HG02852 (cell line): ENCODE measurements around the gene DMBX1.

ENCODE experiments used
- ATAC-seq: cut with Tn5 transposase; IDR thresholded peaks from one replicate; pipeline ENCODE4 v1.9.1; 2021; ENCODE audit warnings: mild to moderate bottlenecking, moderate library complexity; ENCODE audit not compliant: unreplicated experiment

Gene DMBX1

DNA sequence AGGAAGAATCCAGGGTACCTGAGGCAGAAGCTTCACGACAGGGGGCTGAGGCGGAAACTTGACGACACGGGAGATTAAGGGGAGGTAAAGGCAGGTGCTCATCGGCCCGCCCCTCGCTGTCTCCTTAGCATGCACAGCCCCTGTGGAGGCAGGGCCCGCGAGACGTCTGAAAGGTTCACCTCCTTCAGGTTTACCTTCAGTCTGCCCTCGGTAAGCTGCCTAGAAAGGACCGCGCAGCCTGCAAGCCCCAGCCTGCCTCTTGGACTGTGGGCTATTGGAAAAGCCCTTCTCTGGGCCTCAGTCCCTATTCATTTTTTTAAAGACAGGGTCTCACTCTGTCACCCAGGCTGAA is 33.3 kb downstream of the DMBX1 start:
- no peak for ATAC-seq

DNA sequence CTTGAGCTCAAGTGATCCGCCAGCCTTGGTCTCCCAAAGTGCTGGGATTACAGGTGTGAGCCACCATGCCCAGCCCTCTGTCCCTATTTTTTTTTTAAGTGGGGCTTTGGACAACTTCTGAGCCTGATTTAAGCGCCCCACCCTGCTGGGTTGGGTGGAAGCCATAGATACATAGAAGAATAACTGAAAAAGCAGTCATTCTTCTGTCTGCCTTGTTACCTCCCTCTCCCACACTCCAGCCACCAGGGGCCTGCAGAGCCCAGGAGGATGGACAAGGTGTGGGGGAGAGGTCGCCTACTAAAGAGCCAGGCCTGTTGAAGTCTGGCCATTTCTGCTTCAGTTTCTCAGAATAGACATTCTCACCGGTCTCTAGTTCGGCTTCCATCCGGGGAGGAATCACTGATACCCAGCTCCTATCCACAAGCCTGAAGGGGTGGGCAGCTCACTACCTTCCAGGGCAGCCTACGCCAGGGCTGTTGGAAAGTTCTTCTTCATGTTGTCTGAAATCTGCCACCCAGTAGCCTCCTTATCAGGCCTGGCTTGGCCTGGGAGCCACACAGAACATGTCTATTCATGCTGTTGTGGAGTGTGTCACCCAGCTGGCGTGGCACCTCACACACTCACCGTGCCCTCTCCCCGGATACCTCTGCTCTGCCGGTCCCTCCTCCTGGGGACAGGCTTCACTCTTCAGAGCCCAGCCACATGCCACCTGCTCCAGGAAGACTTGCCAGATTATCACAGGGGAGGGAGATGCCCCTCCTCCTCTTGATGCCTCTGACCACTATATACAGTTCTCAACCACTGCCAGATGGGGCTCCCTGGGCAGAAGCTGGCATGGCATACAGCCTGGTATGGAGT is 34.1 kb downstream of the DMBX1 start:
- no peak for ATAC-seq

DNA sequence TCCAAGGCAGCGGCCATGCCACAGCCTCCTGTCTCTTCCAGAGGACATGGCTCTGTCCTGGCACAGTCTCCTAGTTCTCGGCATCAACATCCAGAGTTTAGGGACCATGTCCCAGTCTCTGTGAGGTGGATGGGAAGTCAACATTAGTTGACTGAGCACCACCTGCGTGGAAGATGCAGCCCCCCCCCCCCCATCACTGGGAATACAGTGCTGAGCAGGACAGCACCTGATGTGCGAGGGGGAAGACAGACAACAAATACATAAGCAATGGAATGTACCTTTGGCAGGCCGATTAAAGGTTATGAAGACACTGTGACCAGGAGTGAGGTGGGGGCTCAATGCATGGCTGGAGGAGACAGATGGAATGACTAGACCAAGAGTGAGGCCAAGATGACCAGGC is 35.2 kb downstream of the DMBX1 start:
- ATAC-seq, result no peak

DNA sequence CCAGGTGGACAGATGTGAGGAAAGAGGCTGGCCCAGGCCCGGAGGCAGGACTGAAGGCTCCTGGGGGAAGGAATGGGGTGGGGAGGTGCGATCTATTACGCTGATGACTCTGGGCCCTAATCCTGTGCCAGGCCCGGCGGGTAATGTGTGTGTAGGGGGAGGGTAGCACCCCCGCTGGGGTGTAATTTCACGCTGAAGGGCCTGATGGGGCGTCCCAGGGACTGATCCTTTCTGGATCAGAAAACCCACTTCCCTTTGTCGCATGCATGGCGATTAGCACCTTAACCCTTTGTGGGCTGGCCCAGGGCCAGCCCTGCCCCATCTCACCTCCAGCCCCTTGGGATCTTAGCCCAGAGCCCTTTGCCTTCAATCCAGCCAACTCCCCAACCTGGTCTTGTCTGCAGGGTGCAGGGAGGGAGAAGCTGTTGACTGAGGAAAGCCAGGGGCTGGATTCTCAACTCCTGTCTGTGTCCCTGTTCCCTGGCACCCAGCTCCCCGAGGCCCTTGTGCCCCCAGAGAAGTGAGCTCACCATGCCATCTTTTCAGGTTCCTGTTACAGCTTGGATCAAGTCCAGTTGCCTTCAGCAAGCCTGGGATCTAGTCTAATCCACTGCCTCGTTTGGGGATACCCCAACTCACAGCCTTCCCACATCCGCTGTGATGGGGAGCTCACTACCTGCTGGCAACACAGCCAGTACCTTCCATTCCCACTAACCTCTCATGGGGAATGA is 35.8 kb downstream of the DMBX1 start:
- ATAC-seq, result no peak

DNA sequence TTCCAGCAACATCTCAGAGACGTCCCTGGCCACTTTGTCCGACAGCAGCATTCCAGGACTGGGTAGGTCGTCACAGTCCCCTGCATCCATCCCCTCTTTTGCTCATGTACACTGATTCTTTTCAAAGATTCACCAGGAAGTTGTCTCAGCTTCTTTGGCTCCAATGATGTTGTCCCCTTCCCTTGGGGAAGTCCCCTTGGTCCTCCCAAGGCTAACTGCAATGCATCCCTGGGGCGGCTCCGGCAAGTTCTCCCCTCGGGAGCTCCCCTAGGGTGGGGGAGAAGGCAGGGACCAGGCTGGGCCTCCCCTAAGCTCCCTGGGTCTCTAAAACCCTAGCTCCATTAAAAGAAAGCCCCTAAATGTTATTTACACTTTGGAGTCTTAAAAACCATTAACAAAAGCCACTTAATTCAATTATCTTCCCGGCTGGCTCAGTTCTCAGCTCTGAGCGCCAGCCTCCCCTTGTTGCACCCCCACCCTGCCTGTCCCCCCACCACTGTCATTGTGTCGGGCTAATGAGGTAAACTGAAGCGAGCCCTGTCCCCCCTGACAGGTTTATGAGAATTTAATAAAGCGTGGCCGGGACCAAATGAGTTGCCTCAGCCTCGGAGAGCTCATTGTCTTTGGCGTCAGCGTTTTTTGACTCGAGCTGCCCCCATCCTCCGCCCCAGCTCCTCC is 36.5 kb downstream of the DMBX1 start:
- ATAC-seq, result no peak

DNA sequence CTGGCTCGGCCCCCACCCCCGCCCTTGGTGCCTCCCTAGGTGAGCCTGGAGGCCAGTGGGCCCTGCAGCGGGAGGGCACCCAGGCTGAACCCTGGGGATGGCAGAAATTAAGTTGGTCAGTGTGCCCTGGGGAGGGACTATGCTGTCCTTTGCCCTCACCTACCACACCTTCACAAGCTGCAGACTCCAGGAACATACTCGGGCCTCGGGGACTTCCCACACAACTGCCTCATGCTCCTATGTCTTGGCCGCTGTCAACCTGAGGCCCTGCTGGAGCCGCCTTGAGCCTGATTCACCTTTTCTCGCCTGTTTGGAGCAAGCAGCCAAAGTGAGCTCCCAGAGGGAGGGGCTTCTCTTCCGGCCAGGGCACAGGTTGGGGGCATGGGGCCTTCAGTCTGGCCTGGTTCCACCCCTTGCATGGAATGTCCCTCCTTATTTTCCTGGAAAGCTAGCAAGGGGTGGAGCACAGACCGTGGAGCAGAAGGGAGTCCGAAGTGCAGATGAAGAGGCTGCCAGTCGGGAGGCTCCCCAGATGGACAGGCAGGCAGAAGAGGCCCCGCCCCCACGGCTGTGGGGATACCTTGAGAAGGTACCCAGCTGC is 37.2 kb downstream of the DMBX1 start:
- ATAC-seq, result no peak

DNA sequence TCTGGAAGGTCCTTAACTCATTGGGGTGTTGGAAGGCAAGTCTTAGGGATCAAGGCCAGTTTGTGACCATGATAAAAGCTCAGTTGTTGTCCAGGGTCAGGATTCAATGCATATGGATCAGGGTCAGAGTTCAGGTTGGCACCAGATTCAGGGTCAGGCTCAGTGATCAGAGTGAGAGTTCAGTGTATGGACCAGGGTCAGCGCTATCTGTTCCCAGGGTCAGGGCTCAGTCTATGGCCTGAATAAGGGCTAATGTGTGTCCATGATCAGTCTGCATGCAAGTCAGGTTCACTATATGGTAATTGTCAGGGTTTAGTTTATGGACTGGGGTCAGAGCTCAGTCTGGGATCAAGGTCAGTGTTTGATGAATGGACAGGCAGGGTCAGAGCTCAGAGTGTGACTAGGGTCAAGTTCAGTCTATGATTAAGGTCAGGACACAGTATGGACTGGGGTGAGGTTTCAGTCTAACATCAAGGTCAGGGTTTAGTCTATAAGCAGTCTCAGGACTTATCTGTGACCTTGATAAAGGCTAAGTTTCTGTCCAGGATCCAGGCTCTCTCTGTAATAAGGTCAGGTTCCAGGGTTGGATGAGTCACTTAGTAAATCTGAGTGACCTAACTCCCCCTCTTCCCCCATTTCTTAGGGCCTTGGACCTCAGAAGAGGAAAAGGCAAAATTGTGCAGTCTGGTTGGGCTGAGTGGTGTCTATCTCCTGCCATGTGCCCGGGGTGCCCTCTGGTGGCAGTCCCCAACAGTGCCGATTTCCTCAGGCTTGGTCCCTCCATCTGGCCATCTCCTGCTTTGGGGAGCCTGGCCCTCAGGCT is 38.0 kb downstream of the DMBX1 start:
- peak; percentile 70 for ATAC-seq

DNA sequence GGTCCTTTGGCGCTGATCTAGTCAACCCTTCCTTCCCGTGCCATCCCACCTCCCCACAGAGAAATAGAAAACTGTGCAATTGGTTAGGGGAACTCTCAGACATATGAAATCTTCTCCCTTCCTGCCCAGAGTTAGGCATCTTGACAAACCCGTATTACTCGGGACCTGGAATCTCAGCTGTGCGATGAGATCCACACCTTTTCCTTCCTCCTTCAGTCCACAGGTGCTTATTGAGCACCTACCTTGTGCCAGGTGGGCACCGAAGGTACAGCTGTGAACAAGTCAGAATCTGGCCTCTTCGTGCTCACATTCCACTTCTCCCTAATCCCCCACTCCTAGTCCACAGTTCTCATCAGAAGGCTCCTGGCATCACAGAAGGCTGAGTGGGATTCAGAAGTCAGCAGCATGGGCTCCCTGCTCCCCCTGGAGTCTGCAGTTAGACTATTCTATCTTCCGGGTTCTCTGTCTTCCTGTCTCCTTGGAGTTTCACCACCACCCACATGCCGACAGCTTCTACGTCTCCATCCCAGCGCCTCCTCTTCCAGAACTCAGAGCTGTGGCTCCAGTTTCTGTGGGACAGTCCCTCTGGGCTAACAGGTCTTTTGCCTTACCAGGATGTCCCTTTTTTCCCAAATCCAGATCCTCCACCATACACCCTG is 38.8 kb downstream of the DMBX1 start:
- no peak for ATAC-seq

DNA sequence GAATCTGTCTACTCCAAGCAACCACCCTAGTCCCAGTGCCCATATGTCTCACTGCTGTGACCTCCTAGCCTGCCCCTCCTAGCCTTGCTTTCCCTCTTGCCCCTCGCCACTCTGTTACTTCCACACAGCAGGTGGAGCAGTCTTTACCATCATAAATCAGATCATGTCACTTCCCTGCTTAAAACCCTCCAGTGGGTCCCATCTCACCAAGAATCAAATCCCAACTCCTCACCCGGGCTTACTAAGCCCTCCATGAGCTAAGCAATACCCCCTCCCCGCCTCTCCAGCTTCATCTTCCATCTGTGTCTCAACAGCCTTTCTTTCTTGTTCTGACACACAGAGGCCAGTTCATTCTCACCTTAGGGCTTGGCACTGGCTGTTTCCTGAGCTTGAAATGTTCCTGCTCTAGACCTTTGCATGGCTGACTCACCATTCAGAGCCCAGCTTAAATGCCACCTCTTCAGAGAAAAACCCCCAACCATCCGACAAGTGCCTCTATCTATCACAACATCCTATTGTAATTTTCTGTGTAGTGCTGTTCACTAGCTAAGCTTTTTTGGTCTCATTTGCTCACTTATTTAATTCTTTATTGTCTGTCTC is 39.5 kb downstream of the DMBX1 start:
- no peak for ATAC-seq

DNA sequence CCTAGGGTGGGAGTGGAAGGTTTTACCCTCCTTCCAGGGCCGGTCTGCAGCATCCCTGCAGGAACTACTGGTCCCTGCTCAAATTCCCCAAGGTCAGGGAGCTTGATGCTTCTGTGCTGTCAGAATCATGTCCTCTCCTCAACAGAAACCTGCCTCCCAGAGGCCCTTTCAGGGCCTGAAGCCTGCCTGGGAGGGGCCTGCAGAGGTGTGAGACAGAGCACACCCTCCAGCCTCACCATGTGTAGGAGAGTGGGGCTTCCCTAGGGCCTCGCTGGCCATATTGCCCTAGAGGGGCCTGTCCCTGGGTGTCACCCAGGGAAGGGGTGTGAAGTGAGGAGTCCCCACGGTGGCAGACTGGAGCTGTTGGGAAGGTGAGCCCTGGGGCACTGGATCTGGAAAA is 40.7 kb downstream of the DMBX1 start:
- ATAC-seq, result no peak

DNA sequence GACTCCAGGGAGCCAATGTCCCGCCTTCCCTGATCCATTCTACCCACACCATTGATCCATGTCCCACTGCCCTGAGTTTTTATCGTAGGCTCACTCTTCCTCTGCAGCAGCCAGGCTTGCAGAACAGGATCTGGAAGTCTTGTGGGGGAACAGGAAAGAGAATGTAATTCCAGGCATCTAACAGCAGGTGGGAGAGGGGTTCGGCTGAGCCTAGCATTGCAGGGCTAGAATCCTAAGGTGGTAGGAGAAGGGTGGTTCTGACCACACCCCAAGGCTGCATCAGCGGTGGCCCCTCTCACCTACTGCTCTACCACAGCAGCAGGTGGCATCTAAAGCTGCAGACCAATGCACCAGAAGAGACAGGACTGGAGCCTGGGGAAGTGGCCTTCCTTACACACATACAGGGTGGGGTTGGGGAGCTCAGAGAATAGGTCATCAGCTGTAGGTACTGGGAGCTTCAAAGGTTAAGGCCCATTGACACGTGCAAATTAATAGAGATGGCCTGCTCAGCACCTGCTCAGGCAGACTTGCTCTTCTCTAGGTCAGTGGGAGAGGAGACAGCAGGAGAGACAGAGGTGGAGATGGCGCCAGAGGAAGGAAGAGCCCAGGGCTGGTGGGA is 41.3 kb downstream of the DMBX1 start:
- no peak for ATAC-seq

DNA sequence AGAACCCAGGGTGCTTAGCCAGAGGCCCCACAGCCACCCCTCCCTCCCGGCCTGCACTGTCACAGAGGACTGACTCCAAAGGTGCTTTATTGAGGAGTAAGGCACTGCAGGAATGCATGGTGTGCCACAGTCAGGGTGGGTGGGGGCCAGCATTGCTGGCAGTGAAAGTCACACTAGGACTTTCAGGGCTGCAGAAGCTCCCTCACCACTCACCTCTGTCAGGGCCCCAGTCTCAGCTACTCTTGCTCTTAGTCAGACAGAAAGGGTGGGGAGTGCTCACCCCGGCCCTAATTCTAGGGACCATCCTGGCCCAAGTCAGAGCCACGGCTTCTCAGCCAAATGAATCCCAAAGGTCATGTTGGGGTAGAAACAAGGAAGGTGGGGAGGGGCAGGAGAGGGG is 42.5 kb downstream of the DMBX1 start:
- ATAC-seq, result no peak

DNA sequence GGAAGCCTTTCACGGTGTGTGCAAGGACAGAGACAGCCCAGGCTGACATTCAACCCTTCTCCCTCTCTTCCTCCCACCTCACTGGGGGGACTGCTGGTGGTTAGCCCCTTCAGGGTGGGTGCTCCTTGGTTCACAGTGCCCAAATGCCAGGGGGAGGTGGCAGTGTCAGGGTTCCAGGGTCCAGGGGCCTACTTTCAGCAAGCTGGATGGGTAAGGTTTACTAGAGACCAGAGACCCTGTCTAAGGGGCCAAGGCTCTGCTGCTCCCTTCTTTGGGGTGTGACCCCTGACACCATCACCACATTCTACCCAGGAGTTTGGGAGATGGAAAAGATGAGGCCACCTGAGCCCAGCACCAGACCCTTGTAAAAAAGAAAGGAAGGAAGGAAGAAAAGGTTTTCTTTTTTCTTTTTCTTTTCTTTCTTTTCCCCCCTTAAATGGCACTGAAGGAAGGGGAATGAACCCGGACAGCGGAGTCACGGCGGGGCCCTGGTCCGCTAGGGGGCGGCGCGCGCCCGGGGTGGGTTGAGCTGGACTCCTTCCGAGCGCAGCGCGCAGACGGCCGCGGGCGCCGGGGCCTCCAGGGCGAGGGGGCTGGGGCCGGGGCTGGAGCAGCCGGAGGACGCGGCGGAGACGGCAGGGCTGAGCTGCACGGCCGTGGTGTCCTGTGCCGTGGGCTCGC is 43.0 kb downstream of the DMBX1 start:
- no peak for ATAC-seq

DNA sequence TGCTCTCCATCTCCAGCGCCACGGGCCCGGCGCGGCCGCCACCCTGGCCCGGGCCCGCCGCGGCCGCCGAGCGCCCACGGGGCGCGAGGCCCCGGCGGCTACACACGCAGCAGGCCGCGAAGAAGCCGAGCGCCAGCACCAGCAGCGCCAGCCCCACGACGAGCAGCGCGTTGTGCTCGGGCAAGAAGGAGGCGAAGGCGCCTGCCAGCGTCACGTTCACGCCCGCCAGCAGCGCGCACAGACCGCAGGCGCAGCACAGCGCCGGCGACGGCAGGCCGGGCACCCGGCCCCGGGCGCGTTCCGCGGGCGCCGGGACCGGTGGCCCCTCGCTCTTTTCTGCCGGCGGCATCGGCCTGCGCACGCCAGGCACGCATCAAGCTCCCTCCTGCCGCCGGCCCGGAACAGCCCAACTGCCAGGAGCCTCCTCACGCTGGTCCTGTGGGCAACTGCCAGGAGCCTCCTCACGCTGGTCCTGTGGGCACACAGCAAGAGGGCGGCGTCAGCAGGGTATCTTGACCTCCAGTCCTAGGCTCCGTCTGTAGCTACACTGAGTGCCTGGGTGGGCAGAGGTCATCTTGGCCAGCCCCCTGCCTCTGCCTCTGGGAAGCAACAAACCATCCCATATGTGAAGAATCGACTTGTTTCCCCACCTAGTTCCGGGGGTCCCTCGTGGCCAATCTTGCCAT is 43.7 kb downstream of the DMBX1 start:
- no peak for ATAC-seq

DNA sequence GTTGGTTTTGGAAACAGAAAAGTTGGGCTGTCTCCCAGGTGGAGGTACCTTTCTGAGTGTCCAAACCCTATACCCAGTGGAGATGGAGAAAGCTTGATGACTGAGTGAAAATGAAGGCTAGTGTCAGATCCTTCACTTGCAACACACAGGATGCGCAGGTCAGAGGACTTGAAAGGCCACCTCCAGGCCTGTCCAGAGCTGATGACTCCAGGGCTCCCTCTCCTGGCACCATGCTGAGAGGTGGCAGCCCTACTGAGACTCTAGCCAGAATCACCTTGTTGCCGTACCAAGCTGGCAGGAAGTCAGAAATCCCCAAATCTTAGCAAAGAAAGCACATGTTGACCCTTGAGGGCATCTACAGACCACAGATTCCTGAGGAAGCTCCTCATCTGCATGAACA is 45.4 kb downstream of the DMBX1 start:
- ATAC-seq, result no peak

DNA sequence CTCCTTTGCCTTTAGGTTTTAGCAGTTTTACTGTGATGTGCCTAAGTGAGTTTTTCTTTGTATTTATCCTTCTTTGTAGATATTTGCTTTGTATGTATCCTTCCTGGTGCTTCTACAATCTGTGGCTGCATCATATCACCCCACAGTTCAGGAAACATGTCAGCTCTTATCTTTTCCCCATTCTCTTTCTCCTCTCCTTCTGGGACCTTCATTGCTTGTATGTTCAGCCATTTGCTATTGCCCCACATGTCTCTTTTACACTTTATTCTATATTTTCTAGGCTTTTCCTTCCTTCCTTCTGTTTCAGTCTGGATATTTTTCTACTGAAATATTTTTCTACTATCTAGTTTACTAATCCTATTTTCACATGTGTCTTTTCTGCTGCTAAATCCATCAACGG is 46.9 kb downstream of the DMBX1 start:
- ATAC-seq, result no peak

DNA sequence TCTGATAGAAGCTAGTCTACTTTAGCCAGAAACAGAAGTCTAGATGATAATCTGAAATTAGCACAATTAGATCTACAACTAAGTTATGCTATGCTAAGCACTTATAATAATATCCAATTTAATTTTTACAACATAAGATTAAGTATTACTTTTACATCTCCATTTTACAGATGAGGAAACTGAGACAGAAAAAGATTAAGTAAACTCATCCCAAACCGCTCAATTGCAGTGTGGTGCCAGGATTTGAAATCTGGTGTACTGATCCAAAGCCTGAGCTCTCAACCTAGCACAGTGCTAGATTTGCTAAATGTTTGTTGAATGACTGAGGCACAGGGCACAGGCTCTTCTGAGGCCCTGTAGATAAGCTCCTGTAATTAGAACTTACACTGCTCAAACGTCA is 48.0 kb downstream of the DMBX1 start:
- no peak for ATAC-seq

DNA sequence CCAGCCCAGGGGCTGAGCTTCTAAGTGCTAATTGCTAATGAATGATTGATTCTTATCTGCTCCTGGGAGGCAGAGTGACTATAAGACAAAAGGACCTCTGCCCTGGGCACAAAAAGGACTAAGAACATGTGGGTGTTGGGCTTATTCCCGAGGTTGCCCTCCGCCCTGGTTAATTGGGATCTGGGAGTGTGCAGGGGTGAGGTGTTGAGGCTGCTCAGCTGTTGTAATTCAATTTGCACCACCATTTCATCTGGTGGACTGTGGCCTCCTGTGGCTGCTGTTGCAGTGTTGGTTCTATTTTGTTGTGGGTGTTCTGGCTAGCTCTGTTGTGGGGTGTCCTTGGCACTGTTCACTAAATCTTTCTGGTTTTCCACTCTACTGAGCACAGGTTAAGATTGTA is 48.5 kb downstream of the DMBX1 start:
- no peak for ATAC-seq
